HEK293 (cell line): ENCODE results near the gene USHBP1.

Experiments
- CTCF ChIA-PET: fragments of 350-600 bp; formaldehyde crosslinking; extraction: SDS; loops from one replicate; lab custom pipeline; 2021; ENCODE audit warnings: antibody characterized with exemption; lab: Yijun Ruan, JAX
- POLR2A ChIA-PET: fragments of 300-600 bp; formaldehyde crosslinking; extraction: SDS; loops from one replicate; lab custom pipeline; 2020; ENCODE audit warnings: antibody characterized with exemption, inconsistent platforms; lab: Yijun Ruan, JAX
- H3K27ac ChIP-seq: fragments of 200-500 bp; sonication (Bioruptor generic); 2 replicates; pipeline ENCODE4 v1.5.1; 2014; ENCODE audit warnings: low read depth, low read length, control low read depth, inconsistent platforms; ENCODE audit errors: extremely low read depth
- H3K36me3 ChIP-seq, 2 experiments: fragments of 200-500 bp in 1 of 2; sonication (Bioruptor generic) in 1 of 2; 1 replicate in 1 of 2; 2 replicates in 1 of 2; pipeline ENCODE4 v1.5.1; 2014 to 2017; ENCODE audit warnings: inconsistent platforms in 2 of 2, low read length in 2 of 2; ENCODE audit not compliant: control insufficient read depth in 2 of 2, insufficient read depth in 1 of 2
- H3K4me1 ChIP-seq: fragments of 200-500 bp; sonication (Bioruptor generic); 2 replicates; pipeline ENCODE4 v1.5.1; 2014; ENCODE audit warnings: mild to moderate bottlenecking, low read length, inconsistent platforms; ENCODE audit not compliant: control insufficient read depth, insufficient read depth
- H3K4me3 ChIP-seq: 2 replicates; pipeline ENCODE4 v1.5.1; 2011; ENCODE audit warnings: low read depth, mild to moderate bottlenecking, control low read depth, low read length, moderate library complexity
- H3K9me3 ChIP-seq: fragments of 200-500 bp; sonication (Bioruptor generic); 2 replicates; pipeline ENCODE4 v1.5.1; 2014; ENCODE audit warnings: low read depth, low read length, inconsistent platforms; ENCODE audit not compliant: control insufficient read depth, insufficient read depth
- GLIS2 ChIP-seq: fragments of 450-650 bp; formaldehyde crosslinking; IDR thresholded peaks from 2 replicates; pipeline ENCODE4 v1.5.1; 2016; ENCODE audit warnings: missing biosample characterization, missing genetic modification characterization
- MZF1 ChIP-seq: fragments of 450-650 bp; formaldehyde crosslinking; IDR thresholded peaks from 2 replicates; pipeline ENCODE4 v1.5.1; 2017; ENCODE audit warnings: missing biosample characterization, missing genetic modification characterization, borderline replicate concordance
- SCRT1 ChIP-seq: fragments of 450-650 bp; formaldehyde crosslinking; IDR thresholded peaks from 2 replicates; pipeline ENCODE4 v1.5.1; 2016; ENCODE audit warnings: missing biosample characterization, missing genetic modification characterization, borderline replicate concordance
- ZFP3 ChIP-seq: fragments of 450-650 bp; formaldehyde crosslinking; IDR thresholded peaks from 2 replicates; pipeline ENCODE4 v1.5.1; 2016; ENCODE audit warnings: low read depth, missing biosample characterization, missing genetic modification characterization
- ZFP41 ChIP-seq: fragments of 450-650 bp; formaldehyde crosslinking; IDR thresholded peaks from 2 replicates; pipeline ENCODE4 v1.5.1; 2016; ENCODE audit warnings: missing biosample characterization, missing genetic modification characterization, borderline replicate concordance
- ZNF132 ChIP-seq: fragments of 450-650 bp; formaldehyde crosslinking; IDR thresholded peaks from 2 replicates; pipeline ENCODE4 v1.5.1; 2017; ENCODE audit warnings: missing biosample characterization, missing genetic modification characterization, borderline replicate concordance
- ZNF157 ChIP-seq: fragments of 450-650 bp; formaldehyde crosslinking; IDR thresholded peaks from 2 replicates; pipeline ENCODE4 v1.5.1; 2016; ENCODE audit warnings: missing biosample characterization, missing genetic modification characterization
- ZNF221 ChIP-seq: fragments of 450-650 bp; formaldehyde crosslinking; IDR thresholded peaks from 2 replicates; pipeline ENCODE4 v1.5.1; 2017; ENCODE audit warnings: missing biosample characterization, missing genetic modification characterization, borderline replicate concordance
- ZNF274 ChIP-seq, 2 experiments: fragments of 200-500 bp in 1 of 2; fragments of 450-650 bp in 1 of 2; sonication (Bioruptor generic) in 1 of 2; formaldehyde crosslinking in 1 of 2; IDR thresholded peaks; 2 replicates each; pipeline versions ENCODE4 v1.5.1 to v1.6.1; 2014 to 2016; ENCODE audit warnings: borderline replicate concordance in 1 of 2, inconsistent platforms in 1 of 2, low read length in 1 of 2, missing biosample characterization in 1 of 2, missing genetic modification characterization in 1 of 2
- ZNF280D ChIP-seq: fragments of 450-650 bp; formaldehyde crosslinking; IDR thresholded peaks from 2 replicates; pipeline ENCODE4 v1.5.1; 2016; ENCODE audit warnings: missing biosample characterization, missing genetic modification characterization
- ZNF488 ChIP-seq: fragments of 450-650 bp; formaldehyde crosslinking; IDR thresholded peaks from 2 replicates; pipeline ENCODE4 v1.5.1; 2016; ENCODE audit warnings: missing biosample characterization, missing genetic modification characterization
- ZNF518A ChIP-seq: fragments of 450-650 bp; formaldehyde crosslinking; conservative IDR thresholded peaks from 2 replicates; pipeline ENCODE4 v1.5.1; 2016; ENCODE audit warnings: low read depth, missing biosample characterization, missing genetic modification characterization
- ZNF548 ChIP-seq: fragments of 450-650 bp; formaldehyde crosslinking; IDR thresholded peaks from 2 replicates; pipeline ENCODE4 v1.5.1; 2016; ENCODE audit warnings: missing biosample characterization, missing genetic modification characterization
- ZNF600 ChIP-seq: fragments of 450-650 bp; formaldehyde crosslinking; IDR thresholded peaks from 2 replicates; pipeline ENCODE4 v1.5.1; 2016; ENCODE audit warnings: missing biosample characterization, missing genetic modification characterization
- ZNF658 ChIP-seq: fragments of 450-650 bp; formaldehyde crosslinking; IDR thresholded peaks from 2 replicates; pipeline ENCODE4; 2016; ENCODE audit warnings: missing biosample characterization, missing genetic modification characterization
- ZNF777 ChIP-seq: fragments of 450-650 bp; formaldehyde crosslinking; IDR thresholded peaks from 2 replicates; pipeline ENCODE4 v1.5.1; 2017; ENCODE audit warnings: missing biosample characterization, missing genetic modification characterization, borderline replicate concordance
- ZNF792 ChIP-seq: fragments of 450-650 bp; formaldehyde crosslinking; IDR thresholded peaks from 2 replicates; pipeline ENCODE4 v1.5.1; 2016; ENCODE audit warnings: missing biosample characterization, missing genetic modification characterization
- ZNF830 ChIP-seq: fragments of 450-650 bp; IDR thresholded peaks from 2 replicates; pipeline ENCODE4 v1.5.0; 2018; ENCODE audit warnings: missing biosample characterization, missing genetic modification characterization, low read depth, mild to moderate bottlenecking, moderate library complexity

The USHBP1 gene

GRCh38 chr19:17234911-17235299 is 29.6 kb downstream of the USHBP1 start (continued):
- TF ChIP-seq ZNF830: no peak

- ChIA-PET CTCF (interaction anchor here (0.7 kb wide), 1 partner anchor 151 kb away, joined by 3 read pairs; no protein-coding TSS in a partner anchor), POLR2A (interaction anchor here (0.6 kb wide), 1 partner anchor 766 kb away, joined by 9 read pairs; no protein-coding TSS in a partner anchor)
- Histone ChIP-seq H3K27ac (no peak overlapping the region), H3K9me3 (no peaks in the 10 kb centered on the region), H3K4me3 (no peak overlapping the region), H3K36me3 (peaks cover 18 to 48% of the 10 kb centered on the region in 2 experiments; a peak in 2 of 3 replicates), H3K4me1 (peaks cover 11% of the 10 kb centered on the region)
- TF ChIP-seq ZNF274 (IDR thresholded peaks at IDR 0.05; ENCODE audit: low read length) (no peak), ZNF274 (tag by site-specific recombination; IDR thresholded peaks at IDR 0.05; ENCODE audit: borderline replicate concordance) (no peak), ZNF658 (tag by site-specific recombination) (no peak)
Observed at GRCh38 chr19:17232258-17232657, 32.3 kb downstream of the USHBP1 start.

- Histone ChIP-seq H3K36me3 (peaks cover 18 to 48% of the 10 kb centered on the region in 2 experiments; a peak in 2 of 3 replicates), H3K4me1 (0 out of 2 replicates have a peak, but pooled peaks cover 5% of the 10 kb centered on the region), H3K4me3 (no peak overlapping the region), H3K9me3 (no peaks in the 10 kb centered on the region), H3K27ac (no peak overlapping the region)
- POLR2A ChIA-PET: interaction anchor here (0.6 to 5.5 kb wide), 2 partner anchors 14 to 37 kb away, joined by 3 to 61 read pairs; partner anchors contain the start of genes BABAM1 and USE1
- TF ChIP-seq GLIS2 (tag by site-specific recombination) (no peak), ZFP3 (tag by site-specific recombination) (peak; percentile 99)
- CTCF ChIA-PET: no interaction called here
Observed at GRCh38 chr19:17229890-17230289, 34.7 kb downstream of the USHBP1 start.

- H3K27ac ChIP-seq: no peak overlapping the region
- POLR2A ChIA-PET: interaction anchor here (1.4 to 5.5 kb wide), 3 partner anchors 7 to 15 kb away, joined by 3 to 61 read pairs (median 29); partner anchors contain the start of genes NR2F6 and USE1
- no peak overlapping the region for H3K4me3 ChIP-seq
- peaks cover 10 to 33% of the 10 kb centered on the region in 2 experiments; a peak in 2 of 3 replicates for H3K36me3 ChIP-seq
- H3K9me3 ChIP-seq: no peaks in the 10 kb centered on the region
- CTCF ChIA-PET: interaction anchor here (0.7 kb wide), 1 partner anchor 33 kb away, joined by 3 read pairs; no protein-coding TSS in a partner anchor
- no peaks in the 10 kb centered on the region for H3K4me1 ChIP-seq
- no peak for TF ChIP-seq ZFP41 (tag by site-specific recombination)
- TF ChIP-seq ZNF132 (tag by site-specific recombination): no peak
- TF ChIP-seq ZNF157 (tag by site-specific recombination): no peak
- TF ChIP-seq ZNF777 (tag by site-specific recombination): no peak
- TF ChIP-seq ZNF488 (tag by site-specific recombination): no peak
- no peak for TF ChIP-seq ZNF518A (tag by site-specific recombination)
- no peak for TF ChIP-seq ZNF792 (tag by site-specific recombination)
- TF ChIP-seq SCRT1: no peak
- TF ChIP-seq ZNF600 (tag by site-specific recombination): peak; percentile 77
- no peak for TF ChIP-seq ZNF280D (tag by site-specific recombination)
- no peak for TF ChIP-seq ZNF548
- no peak for TF ChIP-seq ZNF221 (tag by site-specific recombination)
- TF ChIP-seq MZF1 (tag by site-specific recombination): peak; percentile 77; the same call in 1 of the 2 replicates
Observed at GRCh38 chr19:17227798-17228367, 36.7 kb downstream of the USHBP1 start.
